K562 (cell line): ENCODE data around the gene BECN2. TPM values are rescaled to one million over a fixed set of nuclear protein-coding genes. Genes with fewer than 3 reads are reported as not detected.

Source experiments
- CREM ChIP-seq: IDR thresholded peaks from 2 replicates; pipeline ENCODE4 v1.6.1; 2014; ENCODE audit warnings: antibody characterized with exemption, low read depth
- FOXA3 ChIP-seq, 2 experiments: fragments of 450-650 bp in 1 of 2; sonication (generic) in 1 of 2; formaldehyde crosslinking; IDR thresholded peaks in 1 of 2; conservative IDR thresholded peaks in 1 of 2; 2 replicates each; pipeline versions ENCODE4 v1.4.0 to v1.8.0; 2020 to 2022; ENCODE audit warnings: mild to moderate bottlenecking in 2 of 2, missing genetic modification reagents in 1 of 2
- JUND ChIP-seq, 2 experiments: IDR thresholded peaks; 2 replicates in 1 of 2; 3 replicates in 1 of 2; pipeline ENCODE4 v1.6.1; 2011; ENCODE audit warnings: borderline replicate concordance in 2 of 2, low read depth in 2 of 2, low read length in 2 of 2, improper control_type of control experiment in 1 of 2, missing biosample characterization in 1 of 2, missing genetic modification characterization in 1 of 2, missing genetic modification reagents in 1 of 2
- KAT7 ChIP-seq: sonication (generic); formaldehyde crosslinking; IDR thresholded peaks from 2 replicates; pipeline ENCODE4 v1.8.0; 2022; ENCODE audit warnings: missing genetic modification reagents, mild to moderate bottlenecking, borderline replicate concordance
- NFE2 ChIP-seq: IDR thresholded peaks from 2 replicates; pipeline ENCODE4 v1.6.1; 2014; ENCODE audit warnings: antibody characterized with exemption, low read depth
- NR2C1 ChIP-seq, 2 experiments: fragments of 450-650 bp; IDR thresholded peaks; 2 replicates each; pipeline ENCODE4 v1.6.1; 2017; ENCODE audit warnings: mild to moderate bottlenecking in 2 of 2, antibody characterized with exemption in 1 of 2, inconsistent platforms in 1 of 2, missing compliant biosample characterization in 1 of 2, missing genetic modification characterization in 1 of 2
- PHF21A ChIP-seq: fragments of 450-650 bp; IDR thresholded peaks from 2 replicates; pipeline ENCODE4 v1.6.1; 2017; ENCODE audit warnings: low read depth, borderline replicate concordance
- POLR2G ChIP-seq: fragments of 200-400 bp; formaldehyde crosslinking; IDR thresholded peaks from 2 replicates; pipeline ENCODE4 v1.6.1; 2017; ENCODE audit warnings: low read depth, mild to moderate bottlenecking, antibody characterized with exemption, low read length, moderate library complexity
- SAP30 ChIP-seq: fragments of 200-600 bp; sonication (generic); IDR thresholded peaks from 2 replicates; pipeline ENCODE4 v1.6.1; 2012; ENCODE audit warnings: borderline replicate concordance, low read depth, mild to moderate bottlenecking, moderate library complexity, low read length, control low read depth, inconsistent platforms; ENCODE audit not compliant: insufficient read depth, poor library complexity, severe bottlenecking
- TEAD1 ChIP-seq, 2 experiments: fragments of 450-650 bp in 1 of 2; sonication (generic) in 1 of 2; formaldehyde crosslinking; IDR thresholded peaks; 2 replicates each; pipeline versions ENCODE4 v1.4.0 to v1.8.0; 2020 to 2022; ENCODE audit warnings: mild to moderate bottlenecking in 2 of 2, missing genetic modification reagents in 1 of 2
- TRIM24 ChIP-seq, 2 experiments: fragments of 450-650 bp; IDR thresholded peaks; 2 replicates each; pipeline ENCODE4 v1.6.1; 2016
- ZBTB40 ChIP-seq, 2 experiments: fragments of 450-650 bp in 1 of 2; sonication (generic) in 1 of 2; formaldehyde crosslinking in 1 of 2; IDR thresholded peaks; 2 replicates each; pipeline versions ENCODE4 v1.7.1 to v1.9.0; 2016 to 2022; ENCODE audit warnings: inconsistent platforms in 1 of 2, mild to moderate bottlenecking in 1 of 2, missing genetic modification reagents in 1 of 2
- ZNF217 ChIP-seq: sonication (generic); formaldehyde crosslinking; IDR thresholded peaks from 2 replicates; pipeline ENCODE4 v1.8.0; 2022; ENCODE audit warnings: mild to moderate bottlenecking, missing genetic modification reagents
- polyA plus RNA-seq, 8 experiments: library from polyadenylated mRNA; depleted of rRNA in 4 of 8; stranded (reverse) in 5 of 8; unstranded in 3 of 8; fragments of >200 nt; fragmentation: Nextera tagmentation in 2 of 8; fragmentation: Illumina TruSeq in 1 of 8; extraction: Ambion mirVana in 2 of 8; extraction: Trizol in 1 of 8; gene quantifications; 2 replicates each; pipeline versions ENCODE4 v1.2.1 to v1.2.3, GENCODE V29; 2011 to 2014; ENCODE audit warnings: inconsistent platforms in 1 of 8, missing spikeins in 1 of 8
- total RNA-seq, 7 experiments: library from RNA; depleted of rRNA in 6 of 7; stranded (reverse); fragments of >200 nt in 6 of 7; fragmentation: Illumina TruSeq in 2 of 7; extraction: Trizol in 2 of 7; gene quantifications; 2 replicates each; pipeline versions ENCODE4 v1.2.1 to v1.2.3, GENCODE V29; 2011 to 2021; ENCODE audit warnings: low replicate concordance in 1 of 7

BECN2 gene
- total and polyA plus RNA-seq, 9 of the 15 experiments (the other 6 are each of a cell fraction or from before 2014, with no cell fraction given): not detected

DNA sequence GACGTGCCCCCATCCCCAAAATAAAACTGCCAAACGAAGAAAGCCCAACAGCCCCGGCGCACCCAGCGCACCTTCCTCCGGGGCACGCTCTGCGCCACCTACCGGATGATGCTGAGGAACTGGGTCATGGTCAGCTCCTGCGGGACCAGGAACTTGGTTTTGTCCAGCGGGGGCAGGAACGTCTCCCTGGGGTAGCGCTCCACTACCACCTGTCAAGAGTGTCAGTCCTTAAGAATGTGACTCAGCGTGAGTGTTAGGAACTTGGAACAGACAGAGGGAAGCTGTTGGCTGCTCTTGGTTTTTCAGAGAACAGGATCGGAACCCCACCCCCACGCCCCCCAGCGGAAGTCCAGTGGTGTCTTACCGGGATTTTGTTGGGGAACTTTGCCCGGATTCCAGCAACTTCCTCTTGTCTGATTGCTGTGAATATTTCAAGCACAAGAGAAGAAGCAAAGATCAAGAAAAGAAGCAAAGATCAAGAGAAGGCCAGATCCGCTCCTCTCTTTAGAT lies 40.9 kb downstream of the BECN2 start (continued):
- no peak for TF ChIP-seq ZNF217
- TF ChIP-seq POLR2G: no peak
- TF ChIP-seq JUND (IDR thresholded peaks at IDR 0.05; ENCODE audit: borderline replicate concordance, low read depth, low read length): peak; percentile 68; the same call in 1 of the 2 replicates
- TF ChIP-seq JUND (tag; IDR thresholded peaks at IDR 0.05; ENCODE audit: borderline replicate concordance, low read depth, low read length): peak; percentile 72; the same call in 2 of the 3 replicates
- TF ChIP-seq SAP30: peak; percentile 31
- TF ChIP-seq NR2C1 (IDR thresholded peaks at IDR 0.05): peak; percentile 16; the same call in 1 of the 2 replicates
- no peak for TF ChIP-seq NR2C1 (tag; IDR thresholded peaks at IDR 0.05)
- no peak for TF ChIP-seq FOXA3 (CRISPR knock-in tag; conservative IDR thresholded peaks at IDR 0.05 in 1 of 2, IDR thresholded peaks at IDR 0.05 in 1 of 2)
- TF ChIP-seq ZBTB40 (IDR thresholded peaks at IDR 0.05): 0 out of 2 replicates have a peak, but pooled peaks have one; percentile 37
- TF ChIP-seq ZBTB40 (CRISPR knock-in tag; IDR thresholded peaks at IDR 0.05): no peak
- TF ChIP-seq NFE2: peak; percentile 55
- 0 out of 4 replicates have a peak, but pooled peaks of 1 of the 2 experiments have one; percentile 53 for TF ChIP-seq TEAD1 (CRISPR knock-in tag; IDR thresholded peaks at IDR 0.05)
- TF ChIP-seq KAT7 (CRISPR knock-in tag): no peak
- peak; percentile 51; the same call in 1 of the 2 replicates for TF ChIP-seq CREM
- peak; percentile 79; the same call in 1 of the 2 replicates for TF ChIP-seq PHF21A
- TF ChIP-seq TRIM24 (IDR thresholded peaks at IDR 0.05): no peak; a peak in 1 of 4 replicates
